Lower leg skin (tissue), 4 donors: ENCODE data around the gene CEP170B. TPM values are rescaled to one million over a fixed set of nuclear protein-coding genes. Genes with fewer than 3 reads are reported as not detected.
A peak's percentile ranks its signal among the peaks of the same experiment; 100 is the strongest.

Source experiments
- DNase-seq, 2 donors: peaks; one replicate each; pipeline ENCODE4 v3.0.0-alpha.2; 2019; ENCODE audit warnings: low spot score in 2 of 2
- H3K4me3 ChIP-seq: fragments of 200-600 bp; sonication (generic); 2 replicates; pipeline ENCODE4 v1.5.1; 2017; ENCODE audit warnings: mild to moderate bottlenecking, low read depth; ENCODE audit not compliant: poor library complexity, severe bottlenecking
- CTCF ChIP-seq, 3 donors: fragments of 450-650 bp; IDR thresholded peaks; one replicate each; pipeline ENCODE4 v1.5.1; 2016; ENCODE audit warnings: antibody characterized with exemption in 3 of 3, mild to moderate bottlenecking in 3 of 3, moderate library complexity in 2 of 3
- POLR2A ChIP-seq, 2 donors: fragments of 450-650 bp; IDR thresholded peaks; one replicate each; pipeline ENCODE4 v1.6.1; 2016 to 2017; ENCODE audit warnings: antibody characterized with exemption in 2 of 2, mild to moderate bottlenecking in 1 of 2, moderate library complexity in 1 of 2
- WGBS, 2 donors: methylation state at CpG; one replicate each; pipeline ENCODE4 v1.1.5; 2018; 5-methylcytosine and 5-hydroxymethylcytosine counted together
- intact Hi-C: fragments of 100-400 bp; cut with DNase I; formaldehyde crosslinking; loops from one replicate; pipeline ENCODE4 v1.15.0; 2023; ENCODE audit warnings: low total_unique reads
- total RNA-seq, 4 donors: library from RNA; depleted of rRNA; stranded (reverse); fragments of >200 nt; gene quantifications; one replicate each; pipeline ENCODE4 v1.1.0, GENCODE V29; 2016

CEP170B gene
- total RNA-seq, 4 donors from 2014 or later = 41.8 to 80.8 (median 58.5) TPM

- intact Hi-C loops = no loop called here
- no peak overlapping the region for H3K4me3 ChIP-seq
- WGBS, 2 donors = 64 to 71% methylated on average over 34 to 51 of the region's 64 CpGs
- TF ChIP-seq CTCF (IDR thresholded peaks at IDR 0.05) (no peak), POLR2A (IDR thresholded peaks at IDR 0.05) (no peak)
- peak in 1 of 2 donors; percentile 88 for DNase-seq
Measured at GRCh38 chr14:104931771-104932675, 67.0 kb downstream of the CEP170B start.

- DNase-seq = peak; percentile 61 to 98
- TF ChIP-seq POLR2A (IDR thresholded peaks at IDR 0.05) = no peak
- no peak for TF ChIP-seq CTCF (IDR thresholded peaks at IDR 0.05)
- 29 to 33% methylated on average over 11 to 52 of the region's 100 CpGs for WGBS, 2 donors
- intact Hi-C loops = no loop called here
- peak overlapping the region; percentile 7 for H3K4me3 ChIP-seq
Measured at GRCh38 chr14:104932676-104933631, 67.9 kb downstream of the CEP170B start.

GRCh38 chr14:104933746-104934733 is 69.0 kb downstream of the CEP170B start:
- H3K4me3 ChIP-seq = no peak overlapping the region
- WGBS, 2 donors = 16 to 17% methylated on average over 17 to 21 of the region's 42 CpGs
- DNase-seq = peak in 1 of 2 donors; percentile 85
- TF ChIP-seq POLR2A (IDR thresholded peaks at IDR 0.05) = no peak
- no peak for TF ChIP-seq CTCF (IDR thresholded peaks at IDR 0.05)
- intact Hi-C loops = no loop called here

- H3K4me3 ChIP-seq = no peak overlapping the region
- DNase-seq = peak in 1 of 2 donors; percentile 80
- 33 to 45% methylated on average over 3 of the region's 3 CpGs for WGBS, 2 donors
- intact Hi-C loops = no loop called here
- no peak for TF ChIP-seq POLR2A (IDR thresholded peaks at IDR 0.05)
- TF ChIP-seq CTCF (IDR thresholded peaks at IDR 0.05) = no peak
Measured at GRCh38 chr14:104935026-104935650, 70.1 kb downstream of the CEP170B start.
